SW480 (cell line): ENCODE data around the gene HTT.

Experiments used
- DNase-seq: peaks from one replicate; pipeline ENCODE4 v3.0.0-alpha.2; 2016; ENCODE audit warnings: low spot score

The HTT gene

DNA sequence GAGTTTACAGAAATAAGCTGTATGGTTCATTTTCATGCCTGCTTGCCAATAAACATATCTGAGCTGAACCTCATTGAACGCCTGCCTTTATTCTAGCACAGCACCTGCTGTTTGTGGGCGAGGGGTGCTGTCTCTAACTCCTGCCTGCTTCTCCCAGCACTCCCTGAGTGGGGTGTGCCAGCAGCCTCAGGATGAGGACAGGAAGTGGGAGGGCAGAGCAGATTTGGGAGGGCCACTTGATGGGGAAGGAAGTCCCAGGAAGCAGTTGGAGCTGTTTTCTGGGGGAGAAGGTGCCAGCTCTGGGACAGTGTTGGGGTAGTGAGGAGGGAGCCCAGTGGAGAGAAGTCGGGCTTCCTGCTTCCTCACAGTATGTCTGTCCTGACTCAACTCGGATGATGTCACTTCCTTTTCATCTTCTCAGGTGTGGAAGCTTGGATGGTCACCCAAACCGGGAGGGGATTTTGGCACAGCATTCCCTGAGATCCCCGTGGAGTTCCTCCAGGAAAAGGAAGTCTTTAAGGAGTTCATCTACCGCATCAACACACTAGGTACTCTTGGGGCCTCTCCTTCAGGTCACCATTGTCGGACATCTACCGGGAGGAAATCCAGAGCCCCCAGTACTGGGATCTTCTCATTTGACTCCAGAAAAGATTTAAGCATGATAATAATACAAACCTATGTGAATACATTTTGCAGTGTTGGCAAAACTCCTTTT, 145.4 kb downstream of the HTT start:
- DNase-seq, result no peak

- DNase-seq, result no peak
Measured at GRCh38 chr4:3220476-3221183, 146.1 kb downstream of the HTT start.

- no peak for DNase-seq
Measured at GRCh38 chr4:3221184-3221494, 146.7 kb downstream of the HTT start.

DNA sequence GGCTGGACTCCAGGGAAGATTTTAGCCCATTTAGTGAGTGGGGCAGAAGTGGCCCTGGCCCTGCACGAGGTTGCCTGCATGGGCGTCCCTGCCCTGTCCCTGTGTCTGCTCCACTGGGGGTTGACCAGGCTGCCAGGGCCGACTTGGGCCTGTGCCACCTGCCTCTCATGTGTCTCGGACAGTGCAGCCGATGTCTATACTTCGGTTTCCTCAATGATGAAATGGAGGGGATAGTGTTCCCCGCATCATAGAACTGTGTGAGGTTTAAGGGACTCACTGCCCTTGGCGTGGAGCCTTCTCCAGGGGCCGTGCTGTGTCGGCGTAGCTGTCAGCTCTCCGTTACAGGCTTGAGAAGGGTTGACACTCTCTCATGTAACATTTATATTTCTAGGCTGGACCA, 147.5 kb downstream of the HTT start:
- DNase-seq, result no peak

DNA sequence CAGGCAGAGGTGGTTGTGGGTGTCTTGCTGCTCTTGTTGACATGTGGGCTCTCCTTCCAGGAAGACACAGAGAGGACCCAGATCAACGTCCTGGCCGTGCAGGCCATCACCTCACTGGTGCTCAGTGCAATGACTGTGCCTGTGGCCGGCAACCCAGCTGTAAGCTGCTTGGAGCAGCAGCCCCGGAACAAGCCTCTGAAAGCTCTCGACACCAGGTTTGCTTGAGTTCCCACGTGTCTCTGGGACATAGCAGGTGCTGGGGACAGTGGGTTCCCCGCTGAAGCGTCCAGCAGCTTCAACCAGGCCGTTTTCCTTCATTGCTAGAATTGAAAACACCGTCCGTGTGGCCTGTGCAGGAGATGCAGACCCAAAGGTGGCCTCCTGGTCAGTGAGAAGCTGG, 148.9 kb downstream of the HTT start:
- DNase-seq, result no peak

GRCh38 chr4:3223956-3224748, 149.7 kb downstream of the HTT start:
- no peak for DNase-seq

DNA sequence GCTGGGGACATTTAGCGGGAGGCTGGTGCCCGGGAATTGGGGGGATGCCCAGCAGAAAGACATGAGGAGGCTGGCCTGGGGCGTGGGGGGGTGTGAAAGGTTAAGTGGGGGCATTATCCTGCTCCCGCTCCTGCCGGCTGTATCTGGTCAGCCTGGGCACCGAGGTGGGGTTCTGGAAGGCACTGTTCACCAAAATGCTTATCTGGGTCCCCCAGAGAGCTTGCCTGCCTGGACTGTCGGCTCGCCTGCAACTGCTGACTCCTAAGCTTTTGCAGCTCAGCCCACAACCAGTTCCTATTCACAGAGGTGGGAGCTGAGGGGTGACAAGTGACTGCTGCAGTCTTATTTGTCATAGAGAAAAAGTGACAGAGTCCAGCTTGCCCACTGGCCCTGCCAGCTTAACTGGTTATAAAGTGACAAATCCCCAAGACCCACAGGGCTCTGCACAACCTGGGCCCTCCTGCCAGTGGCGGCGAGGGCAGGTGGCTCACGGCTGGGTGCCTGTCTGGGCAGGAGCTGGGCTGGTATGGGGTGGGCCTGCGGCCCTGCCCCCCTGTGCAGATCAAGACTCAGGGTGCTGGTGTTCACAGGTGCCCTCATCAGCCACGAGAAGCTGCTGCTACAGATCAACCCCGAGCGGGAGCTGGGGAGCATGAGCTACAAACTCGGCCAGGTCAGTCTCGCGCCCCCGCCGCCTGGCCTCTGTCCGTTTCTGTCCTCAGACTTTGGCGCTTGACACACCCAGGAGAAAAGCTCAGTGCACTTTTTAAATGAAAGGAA, 150.8 kb downstream of the HTT start:
- DNase-seq, result no peak

DNA sequence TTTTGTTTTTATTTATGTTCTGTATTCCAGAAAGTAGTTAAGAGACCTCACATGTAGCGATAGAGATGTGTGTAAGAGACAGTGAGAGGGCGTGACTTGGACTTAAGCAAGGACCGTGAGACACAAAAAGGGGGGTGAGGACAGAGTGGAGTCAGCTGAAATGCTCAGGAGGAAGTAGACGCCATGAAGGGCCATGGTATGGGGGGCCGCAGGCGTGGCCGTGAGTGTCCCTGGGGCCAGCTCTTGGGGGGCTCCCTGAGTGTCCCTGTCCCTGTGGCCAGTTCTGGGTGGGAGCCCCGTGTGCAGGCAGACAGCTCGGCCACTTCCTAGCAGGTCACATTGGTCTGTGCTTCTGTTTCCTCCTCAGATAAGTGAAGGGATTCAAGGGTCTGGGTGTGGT, 151.5 kb downstream of the HTT start:
- DNase-seq, result no peak

GRCh38 chr4:3226467-3226866, 152.0 kb downstream of the HTT start:
- DNase-seq, result no peak

DNA sequence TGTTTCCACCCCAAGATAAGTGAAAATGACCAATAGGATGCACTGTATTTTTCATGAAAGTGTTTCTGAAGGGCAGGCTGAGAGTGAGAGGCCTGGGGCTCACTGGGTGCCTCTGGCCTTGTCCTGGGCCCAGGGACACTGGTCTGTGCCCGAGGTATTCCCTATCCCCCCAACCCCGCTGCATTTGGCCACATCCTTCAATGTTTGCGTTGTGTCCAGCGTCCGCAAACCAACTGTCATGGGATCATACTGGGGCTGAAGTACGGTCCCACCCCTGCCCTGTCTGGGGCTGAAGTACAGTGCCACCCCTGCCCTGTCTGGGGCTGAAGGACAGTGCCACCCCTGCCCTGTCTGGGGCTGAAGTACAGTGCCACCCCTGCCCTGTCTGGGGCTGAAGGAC, 152.5 kb downstream of the HTT start:
- DNase-seq, result no peak

DNA sequence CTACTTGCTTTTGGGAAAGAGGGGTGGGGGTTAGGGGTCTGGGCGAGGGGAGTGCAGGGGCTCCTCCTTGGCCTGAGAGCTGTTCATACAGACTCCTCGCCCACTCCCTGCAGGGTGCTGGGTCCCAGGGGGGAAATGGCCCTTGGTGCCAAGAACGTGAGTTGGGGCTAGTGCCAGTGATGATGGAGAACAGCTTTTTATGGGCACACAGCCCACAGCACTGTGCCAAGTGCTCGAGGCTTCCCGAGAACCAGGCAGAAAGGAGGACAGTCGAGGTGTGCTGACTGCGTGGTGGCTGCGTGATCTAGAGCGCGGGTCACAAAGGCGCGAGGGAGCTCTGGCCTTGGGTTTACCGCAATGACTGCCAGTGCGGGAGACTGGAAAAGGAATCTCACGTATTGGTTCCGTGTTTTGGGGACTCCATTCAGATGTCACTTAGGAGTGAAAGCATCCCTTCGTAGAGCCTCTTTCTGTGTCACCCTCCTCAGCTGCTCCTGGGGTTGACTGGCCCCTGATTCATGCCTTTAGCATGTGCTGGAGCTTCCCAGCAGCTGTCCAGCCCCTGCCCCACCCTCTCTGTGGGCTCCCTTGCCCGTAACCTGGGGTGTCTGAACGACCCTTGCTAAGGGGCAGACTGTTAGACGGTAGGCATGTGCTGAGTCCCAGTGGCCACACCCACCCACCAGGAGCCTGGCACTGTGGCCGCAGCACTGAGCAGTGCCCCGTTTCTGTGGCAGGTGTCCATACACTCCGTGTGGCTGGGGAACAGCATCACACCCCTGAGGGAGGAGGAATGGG, 153.6 kb downstream of the HTT start:
- DNase-seq, result no peak

DNA sequence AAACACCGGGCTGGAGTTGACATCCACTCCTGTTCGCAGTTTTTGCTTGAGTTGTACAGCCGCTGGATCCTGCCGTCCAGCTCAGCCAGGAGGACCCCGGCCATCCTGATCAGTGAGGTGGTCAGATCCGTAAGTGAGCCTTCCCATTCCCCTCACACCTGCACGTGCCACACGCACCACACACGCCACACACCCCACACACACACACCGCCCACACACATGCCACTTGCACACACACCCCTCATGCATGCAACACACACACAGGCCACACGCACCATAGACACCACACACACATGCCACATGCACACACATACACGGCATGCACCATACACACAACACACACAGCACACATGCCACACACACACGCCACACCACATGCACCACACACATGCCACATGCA, 154.4 kb downstream of the HTT start:
- DNase-seq, result no peak

GRCh38 chr4:3229328-3229727, 154.8 kb downstream of the HTT start:
- DNase-seq, result no peak

DNA sequence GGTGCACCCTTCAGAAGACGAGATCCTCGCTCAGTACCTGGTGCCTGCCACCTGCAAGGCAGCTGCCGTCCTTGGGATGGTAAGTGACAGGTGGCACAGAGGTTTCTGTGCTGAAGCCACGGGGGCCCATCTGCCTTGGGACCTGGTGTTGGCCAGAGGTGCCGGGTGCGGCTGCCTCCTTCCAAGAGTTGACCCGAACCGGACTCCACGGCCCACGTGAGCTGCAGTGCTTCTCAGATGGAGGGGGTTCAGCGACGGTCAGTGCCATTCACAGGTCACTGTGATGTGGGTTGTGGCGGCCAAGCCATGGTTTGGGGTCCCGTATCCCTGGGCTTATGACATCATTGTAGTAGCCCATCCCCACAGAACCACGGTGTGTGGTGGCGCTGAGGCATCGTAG, 155.5 kb downstream of the HTT start:
- no peak for DNase-seq

- no peak for DNase-seq
Measured at GRCh38 chr4:3231471-3231870, 157.0 kb downstream of the HTT start.

GRCh38 chr4:3232001-3232400, 157.5 kb downstream of the HTT start:
- DNase-seq, result no peak

- DNase-seq, result no peak
Measured at GRCh38 chr4:3232871-3233271, 158.4 kb downstream of the HTT start.

- no peak for DNase-seq
Measured at GRCh38 chr4:3233391-3234071, 159.1 kb downstream of the HTT start.

DNA sequence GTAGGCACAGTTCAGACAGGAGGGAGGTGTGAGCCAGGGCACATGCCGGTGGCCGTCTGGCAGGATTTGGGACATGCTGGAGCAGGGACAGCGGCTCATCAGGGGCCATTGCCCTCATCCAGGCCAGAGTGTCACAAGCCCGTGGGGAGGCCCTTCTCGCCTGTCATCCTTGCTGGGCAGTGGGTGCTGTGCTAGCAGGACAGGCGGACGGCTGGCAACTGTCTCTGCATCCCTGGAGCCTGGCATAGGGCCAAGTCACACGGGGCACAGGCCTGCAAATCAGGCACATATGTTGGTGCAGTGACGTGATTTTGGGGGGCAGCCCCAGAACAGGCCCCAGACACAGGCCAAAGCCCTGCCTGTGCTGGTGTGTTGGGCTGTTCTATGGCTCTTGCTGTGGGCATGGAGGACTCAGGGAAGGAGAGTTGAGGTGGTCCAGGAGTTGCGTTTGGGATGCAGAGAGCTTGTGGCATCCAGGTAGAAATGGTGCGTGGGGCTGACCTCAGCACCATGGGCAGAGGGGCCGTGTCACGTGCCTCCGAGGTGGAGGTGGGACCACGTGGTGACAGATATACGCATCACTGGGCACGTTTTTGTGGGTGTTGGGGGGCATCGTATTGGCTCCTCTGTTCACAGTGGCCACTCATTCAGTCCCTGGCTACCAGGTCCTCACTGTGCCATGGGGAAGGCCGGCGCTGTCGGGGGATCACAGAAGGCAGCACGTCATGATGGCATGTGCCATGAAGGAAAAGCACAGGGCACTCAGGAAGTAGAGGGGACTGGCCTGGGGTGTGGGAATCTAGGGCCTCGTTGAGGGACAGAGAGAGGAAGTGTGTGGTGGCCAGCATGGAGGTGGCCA, 159.9 kb downstream of the HTT start:
- no peak for DNase-seq

DNA sequence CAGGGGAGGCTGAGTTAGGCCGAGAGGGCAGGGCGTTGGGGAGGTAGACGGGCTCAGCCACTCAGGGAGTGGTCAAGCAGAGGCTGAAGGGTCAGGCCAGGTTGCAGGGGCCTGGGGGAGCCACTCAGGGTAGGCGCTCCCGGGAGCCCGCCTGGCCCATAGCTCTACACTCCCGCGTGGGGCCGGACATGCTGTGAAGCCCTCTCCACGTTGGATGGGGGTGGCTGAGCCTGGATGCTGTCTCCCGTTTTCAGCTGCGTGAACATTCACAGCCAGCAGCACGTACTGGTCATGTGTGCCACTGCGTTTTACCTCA, 160.5 kb downstream of the HTT start:
- DNase-seq, result no peak
